ENCODE measurements around the gene TTR.

The TTR gene

GRCh38 chr18:31581498-31582197, 10.0 kb upstream of the TTR start:
- DNase-seq: no peak

- DNase-seq: no peak
These were observed 8.4 kb upstream of the TTR start for GRCh38 chr18:31583185-31583854.

GRCh38 chr18:31585991-31586390, 5.7 kb upstream of the TTR start:
- DNase-seq: no peak

- DNase-seq: no peak
These were observed 5.1 kb upstream of the TTR start for GRCh38 chr18:31586616-31587015.

GRCh38 chr18:31587529-31587928, 4.1 kb upstream of the TTR start:
- no peak for DNase-seq

GRCh38 chr18:31590570-31590969, 1.1 kb upstream of the TTR start:
- no peak for DNase-seq

DNA sequence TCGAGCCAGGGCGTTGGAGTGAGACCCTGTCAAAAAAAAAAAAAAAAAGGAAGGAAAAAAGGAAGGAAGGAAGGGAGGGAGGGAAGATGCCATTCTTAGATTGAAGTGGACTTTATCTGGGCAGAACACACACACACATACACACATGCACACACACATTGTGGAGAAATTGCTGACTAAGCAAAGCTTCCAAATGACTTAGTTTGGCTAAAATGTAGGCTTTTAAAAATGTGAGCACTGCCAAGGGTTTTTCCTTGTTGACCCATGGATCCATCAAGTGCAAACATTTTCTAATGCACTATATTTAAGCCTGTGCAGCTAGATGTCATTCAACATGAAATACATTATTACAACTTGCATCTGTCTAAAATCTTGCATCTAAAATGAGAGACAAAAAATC, 564 bp upstream of the TTR start:
- DNase-seq: no peak

DNA sequence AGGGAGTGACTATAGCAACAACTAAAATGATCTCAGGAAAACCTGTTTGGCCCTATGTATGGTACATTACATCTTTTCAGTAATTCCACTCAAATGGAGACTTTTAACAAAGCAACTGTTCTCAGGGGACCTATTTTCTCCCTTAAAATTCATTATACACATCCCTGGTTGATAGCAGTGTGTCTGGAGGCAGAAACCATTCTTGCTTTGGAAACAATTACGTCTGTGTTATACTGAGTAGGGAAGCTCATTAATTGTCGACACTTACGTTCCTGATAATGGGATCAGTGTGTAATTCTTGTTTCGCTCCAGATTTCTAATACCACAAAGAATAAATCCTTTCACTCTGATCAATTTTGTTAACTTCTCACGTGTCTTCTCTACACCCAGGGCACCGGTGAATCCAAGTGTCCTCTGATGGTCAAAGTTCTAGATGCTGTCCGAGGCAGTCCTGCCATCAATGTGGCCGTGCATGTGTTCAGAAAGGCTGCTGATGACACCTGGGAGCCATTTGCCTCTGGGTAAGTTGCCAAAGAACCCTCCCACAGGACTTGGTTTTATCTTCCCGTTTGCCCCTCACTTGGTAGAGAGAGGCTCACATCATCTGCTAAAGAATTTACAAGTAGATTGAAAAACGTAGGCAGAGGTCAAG, 955 bp downstream of the TTR start:
- DNase-seq: no peak

DNA sequence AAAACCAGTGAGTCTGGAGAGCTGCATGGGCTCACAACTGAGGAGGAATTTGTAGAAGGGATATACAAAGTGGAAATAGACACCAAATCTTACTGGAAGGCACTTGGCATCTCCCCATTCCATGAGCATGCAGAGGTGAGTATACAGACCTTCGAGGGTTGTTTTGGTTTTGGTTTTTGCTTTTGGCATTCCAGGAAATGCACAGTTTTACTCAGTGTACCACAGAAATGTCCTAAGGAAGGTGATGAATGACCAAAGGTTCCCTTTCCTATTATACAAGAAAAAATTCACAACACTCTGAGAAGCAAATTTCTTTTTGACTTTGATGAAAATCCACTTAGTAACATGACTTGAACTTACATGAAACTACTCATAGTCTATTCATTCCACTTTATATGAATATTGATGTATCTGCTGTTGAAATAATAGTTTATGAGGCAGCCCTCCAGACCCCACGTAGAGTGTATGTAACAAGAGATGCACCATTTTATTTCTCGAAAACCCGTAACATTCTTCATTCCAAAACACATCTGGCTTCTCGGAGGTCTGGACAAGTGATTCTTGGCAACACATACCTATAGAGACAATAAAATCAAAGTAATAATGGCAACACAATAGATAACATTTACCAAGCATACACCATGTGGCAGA, 3.6 kb downstream of the TTR start:
- no peak for DNase-seq

DNA sequence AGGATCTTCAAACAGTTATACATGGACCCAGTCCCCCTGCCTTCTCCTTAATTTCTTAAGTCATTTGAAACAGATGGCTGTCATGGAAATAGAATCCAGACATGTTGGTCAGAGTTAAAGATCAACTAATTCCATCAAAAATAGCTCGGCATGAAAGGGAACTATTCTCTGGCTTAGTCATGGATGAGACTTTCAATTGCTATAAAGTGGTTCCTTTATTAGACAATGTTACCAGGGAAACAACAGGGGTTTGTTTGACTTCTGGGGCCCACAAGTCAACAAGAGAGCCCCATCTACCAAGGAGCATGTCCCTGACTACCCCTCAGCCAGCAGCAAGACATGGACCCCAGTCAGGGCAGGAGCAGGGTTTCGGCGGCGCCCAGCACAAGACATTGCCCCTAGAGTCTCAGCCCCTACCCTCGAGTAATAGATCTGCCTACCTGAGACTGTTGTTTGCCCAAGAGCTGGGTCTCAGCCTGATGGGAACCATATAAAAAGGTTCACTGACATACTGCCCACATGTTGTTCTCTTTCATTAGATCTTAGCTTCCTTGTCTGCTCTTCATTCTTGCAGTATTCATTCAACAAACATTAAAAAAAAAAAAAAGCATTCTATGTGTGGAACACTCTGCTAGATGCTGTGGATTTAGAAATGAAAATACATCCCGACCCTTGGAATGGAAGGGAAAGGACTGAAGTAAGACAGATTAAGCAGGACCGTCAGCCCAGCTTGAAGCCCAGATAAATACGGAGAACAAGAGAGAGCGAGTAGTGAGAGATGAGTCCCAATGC, 4.6 kb downstream of the TTR start:
- DNase-seq: no peak

- no peak for DNase-seq
These were observed 6.5 kb downstream of the TTR start for GRCh38 chr18:31598021-31598805.

DNA sequence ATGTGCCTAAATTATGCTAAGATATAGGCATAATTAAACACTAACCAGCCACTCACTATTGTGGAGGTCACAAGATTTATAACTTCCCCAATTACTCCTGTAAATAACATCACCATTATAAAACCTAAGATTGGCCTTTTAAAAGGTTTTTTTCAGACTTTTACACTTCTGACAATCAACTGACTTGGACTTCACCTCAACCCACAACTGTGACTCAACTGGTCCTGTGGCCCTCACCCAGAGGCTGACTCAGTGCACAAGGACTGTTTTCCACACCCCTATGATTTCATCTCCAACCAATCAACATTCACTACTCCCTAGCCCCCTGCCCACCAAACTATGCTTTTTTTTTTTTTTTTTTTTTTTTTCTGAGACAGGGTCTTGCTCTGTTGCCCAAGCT, 11.6 kb downstream of the TTR start:
- DNase-seq: no peak

- no peak for DNase-seq
These were observed 14.6 kb downstream of the TTR start for GRCh38 chr18:31606265-31606664.

DNA sequence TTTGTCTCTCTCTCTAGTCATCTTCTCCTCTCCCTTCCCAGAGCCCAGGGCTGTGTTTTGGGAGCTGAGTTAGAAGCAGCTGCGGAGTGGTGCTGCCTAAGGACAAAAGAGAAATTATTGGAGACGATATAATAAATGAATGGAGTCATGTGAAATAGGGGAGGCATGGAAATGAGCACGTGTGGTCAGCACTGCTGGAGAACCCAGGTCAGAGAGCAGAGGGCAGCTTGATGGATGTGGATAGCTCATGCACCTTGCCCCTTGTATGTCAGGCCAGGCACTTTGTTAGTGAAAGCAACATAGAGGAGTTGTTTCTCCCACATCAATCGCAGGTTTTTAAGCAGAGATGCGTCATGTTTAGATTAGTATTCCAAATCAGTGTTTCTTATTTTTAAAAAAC, 15.7 kb downstream of the TTR start:
- no peak for DNase-seq

- no peak for DNase-seq
These were observed 18.2 kb downstream of the TTR start for GRCh38 chr18:31609886-31610285.

DNA sequence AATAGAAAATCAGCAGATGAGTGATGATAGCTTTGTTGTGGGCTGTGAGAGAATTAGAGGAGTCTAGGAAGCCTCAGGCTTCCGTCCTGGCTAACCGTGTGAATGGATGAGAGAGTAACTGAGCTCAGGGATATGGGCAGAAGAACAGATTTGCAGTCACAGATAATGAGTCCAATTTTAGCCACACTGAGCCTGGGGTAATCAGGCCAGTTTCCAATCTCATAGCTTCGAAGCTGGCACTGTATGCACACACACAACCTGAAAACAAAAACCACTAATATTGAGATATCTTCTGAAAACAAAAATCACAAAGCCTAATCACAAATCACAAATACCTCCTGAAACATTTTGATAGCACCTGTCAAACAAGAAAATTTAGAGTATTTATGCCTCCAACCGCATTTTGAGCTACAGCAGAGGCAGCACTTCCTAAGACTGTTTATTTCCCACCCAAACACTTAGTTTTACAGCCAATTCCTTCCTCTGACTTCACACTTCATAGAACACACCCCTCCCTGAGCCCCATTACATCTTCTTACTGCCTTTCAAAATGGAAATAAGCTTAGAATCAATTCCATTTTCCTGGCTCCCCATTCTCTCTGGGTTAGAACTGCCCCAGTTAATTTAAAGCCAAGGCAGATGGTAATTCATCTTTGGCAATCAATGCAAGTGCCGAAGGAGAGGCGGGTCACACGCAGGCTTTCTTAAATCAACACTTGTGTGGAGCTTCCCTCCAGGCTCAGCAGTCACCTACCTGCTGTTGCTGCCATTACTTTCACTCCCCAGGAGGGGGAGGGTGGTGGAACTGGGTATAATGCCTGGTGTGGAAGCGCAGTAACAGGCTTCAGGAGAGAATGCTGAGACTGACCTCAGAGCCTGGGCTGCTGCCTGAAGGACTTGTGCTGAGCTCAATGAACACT, 18.9 kb downstream of the TTR start:
- DNase-seq: peak; percentile 28

- DNase-seq: no peak
These were observed 19.8 kb downstream of the TTR start for GRCh38 chr18:31611511-31611910.

GRCh38 chr18:31612124-31612523, 20.4 kb downstream of the TTR start:
- no peak for DNase-seq

GRCh38 chr18:31614044-31614443, 22.4 kb downstream of the TTR start:
- DNase-seq: no peak

- DNase-seq: no peak
These were observed 24.9 kb downstream of the TTR start for GRCh38 chr18:31616586-31616985.
